G401.6 (cell line): Measurements from ENCODE around the gene RPRD2.
A peak's percentile ranks its signal among the peaks of the same experiment; 100 is the strongest.

Experiments
- FAIRE-seq: peaks from 2 replicates; lab custom pipeline; 2012; peaks lifted over from hg19 to GRCh38; lab: Jason Lieb, UNC

Gene RPRD2

DNA sequence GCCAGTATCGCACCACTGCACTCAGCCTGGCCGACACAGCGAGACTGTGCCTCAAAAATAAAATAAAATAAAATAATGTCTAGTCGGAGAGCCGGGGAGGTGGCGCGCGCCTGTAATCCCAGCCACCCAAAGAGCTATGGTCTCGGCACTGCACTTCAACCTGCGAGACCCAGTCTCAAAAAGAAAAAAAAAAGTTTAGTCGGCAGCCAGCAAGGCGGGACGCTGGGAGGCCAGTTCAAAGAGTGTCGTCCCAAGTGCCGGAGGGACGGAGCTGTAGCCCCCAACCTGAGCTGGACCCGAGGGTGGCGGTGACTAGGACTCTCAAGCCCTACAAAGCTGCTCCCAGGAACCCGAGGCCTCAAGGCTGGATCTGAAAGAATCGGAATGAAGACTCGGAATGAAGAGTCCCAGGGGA is 151.0 kb downstream of the RPRD2 start:
- no peak for FAIRE-seq

- FAIRE-seq, result peak; percentile 70
Measured at GRCh38 chr1:150515328-150516049, 151.5 kb downstream of the RPRD2 start, which contains the start of gene FALEC. Gene FALEC (plus strand): TSS chr1:150515752.

DNA sequence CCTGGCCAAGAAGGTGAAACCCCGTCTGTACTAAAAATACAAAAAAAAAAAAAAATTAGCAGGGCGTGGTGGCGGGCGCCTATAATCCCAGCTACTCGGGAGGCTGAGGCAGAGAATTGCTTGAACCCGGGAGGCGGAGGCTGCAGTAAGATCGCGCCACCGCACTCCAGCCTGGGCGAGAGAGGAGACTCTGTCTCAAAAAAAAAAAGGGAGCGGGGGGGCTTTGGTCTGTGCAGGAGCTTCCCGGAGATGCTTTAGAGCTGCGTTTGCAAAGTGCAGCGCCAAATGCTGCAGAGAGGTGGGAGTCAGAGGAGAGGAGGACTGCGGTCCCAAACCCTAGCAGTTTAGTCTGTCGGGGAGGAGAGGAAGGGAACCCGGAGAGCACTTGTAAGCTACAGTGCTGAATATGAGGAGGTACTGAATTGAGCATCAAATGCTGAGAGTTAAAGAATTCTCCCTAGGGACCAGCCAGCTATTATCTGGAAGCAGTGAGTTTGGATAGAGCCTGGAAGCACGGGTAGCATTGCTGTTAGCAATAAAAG is 152.2 kb downstream of the RPRD2 start:
- FAIRE-seq, result no peak

GRCh38 chr1:150516616-150517015 is 152.7 kb downstream of the RPRD2 start:
- peak; percentile 92 for FAIRE-seq

DNA sequence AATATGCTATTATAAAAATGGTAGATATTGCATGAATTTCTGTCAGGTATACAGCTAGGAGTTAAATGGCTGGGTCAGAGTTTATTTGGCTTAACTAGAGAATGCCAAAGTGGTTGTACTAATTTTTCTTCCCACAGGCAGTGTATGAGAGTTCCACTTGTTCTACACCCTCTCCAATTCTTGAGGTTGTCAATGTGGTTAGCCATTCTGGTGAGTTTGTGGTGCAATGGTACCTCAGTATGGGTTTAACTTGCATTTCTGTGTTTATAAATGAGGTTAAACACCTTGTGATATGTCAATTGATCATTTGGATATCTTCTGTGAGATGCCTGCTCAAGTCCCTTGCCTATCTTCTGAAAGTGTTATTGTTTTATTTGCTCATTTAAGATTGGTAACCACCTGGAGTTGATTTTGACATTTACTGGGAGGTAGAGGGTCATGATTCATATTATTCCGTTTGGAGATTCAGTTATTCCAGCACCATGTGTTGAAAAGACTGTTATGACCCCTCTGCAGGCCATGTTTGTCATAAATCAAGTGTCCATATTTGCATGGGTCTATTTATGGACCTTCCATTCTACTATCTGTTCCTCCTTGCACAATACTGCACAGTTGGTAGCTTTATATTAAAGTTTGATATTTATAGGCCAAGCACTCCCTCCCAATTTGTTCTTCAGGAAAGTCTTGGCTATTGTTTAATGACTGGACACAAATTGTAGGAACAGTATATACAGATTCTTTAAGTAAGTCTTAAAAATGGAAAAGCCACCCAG is 157.4 kb downstream of the RPRD2 start:
- FAIRE-seq, result no peak

DNA sequence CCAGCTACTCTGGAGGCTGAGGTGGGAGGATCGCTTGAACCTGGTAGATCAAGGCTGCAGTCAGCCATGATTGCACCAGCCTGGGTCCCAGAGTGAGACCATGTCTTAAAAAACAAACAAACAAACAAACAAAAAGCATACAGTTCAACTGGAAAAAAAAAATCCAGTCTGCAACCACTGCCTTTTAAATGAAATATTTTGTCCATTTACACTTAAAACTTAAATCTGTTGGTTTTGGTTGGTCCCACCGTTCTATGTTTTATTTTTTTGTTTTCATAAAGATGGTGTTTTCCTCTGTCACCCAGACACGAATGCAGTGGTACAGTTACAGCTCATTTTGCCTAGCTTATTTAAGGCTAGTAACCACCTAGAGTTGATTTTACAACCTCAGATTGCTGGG is 161.4 kb downstream of the RPRD2 start:
- no peak for FAIRE-seq
